Kidney epithelial cell (primary cell): ENCODE results near the gene CTIF. TPM values are rescaled to one million over a fixed set of nuclear protein-coding genes. Genes with fewer than 3 reads are reported as not detected.

Experiments
- DNase-seq: peaks from one replicate; pipeline ENCODE4 v3.0.0-alpha.2; 2010; ENCODE audit warnings: low read depth
- H3K27me3 ChIP-seq: 2 replicates; pipeline ENCODE4 v1.6.0; 2011; ENCODE audit warnings: low read length; ENCODE audit not compliant: control insufficient read depth, insufficient read depth
- H3K36me3 ChIP-seq: 2 replicates; pipeline ENCODE4 v1.5.1; 2011; ENCODE audit warnings: low read length; ENCODE audit not compliant: control insufficient read depth, insufficient read depth
- H3K4me3 ChIP-seq: 2 replicates; pipeline ENCODE4 v1.5.1; 2011; ENCODE audit warnings: low read depth, mild to moderate bottlenecking, control low read depth, low read length
- CTCF ChIP-seq: IDR thresholded peaks from 2 replicates; pipeline ENCODE4 v1.5.1; 2011; ENCODE audit warnings: mild to moderate bottlenecking, moderate library complexity, low read length, control low read depth, inconsistent platforms; ENCODE audit not compliant: insufficient read depth, poor library complexity, severe bottlenecking
- total RNA-seq: library from RNA; depleted of rRNA; stranded (reverse); fragments of >200 nt; gene quantifications from 2 replicates; pipeline ENCODE4 v1.2.3, GENCODE V29; 2015

CTIF gene
- total RNA-seq, 1 donor from 2014 or later, result 24.3 TPM

DNA sequence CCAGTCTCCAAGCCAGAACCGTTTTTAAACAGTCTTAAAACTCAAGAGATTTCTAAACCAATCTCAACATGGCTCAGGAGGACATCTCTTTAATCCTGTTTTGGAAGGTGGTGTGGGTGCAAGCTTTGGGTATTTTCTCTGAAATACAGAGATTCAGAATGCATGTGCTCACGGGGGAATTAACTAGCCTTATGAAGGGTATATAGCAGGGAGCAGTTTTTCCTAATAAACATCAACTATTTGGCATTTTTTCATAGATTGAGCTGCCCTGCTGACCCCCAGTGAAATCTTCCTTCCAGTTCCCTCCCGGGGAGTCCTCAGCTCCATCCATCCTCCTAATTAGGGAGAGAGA lies 289.3 kb downstream of the CTIF start:
- H3K27me3 ChIP-seq, result no peaks in the 10 kb centered on the region
- no peaks in the 10 kb centered on the region for H3K36me3 ChIP-seq
- no peak for TF ChIP-seq CTCF
- H3K4me3 ChIP-seq, result no peak overlapping the region
- DNase-seq, result no peak

GRCh38 chr18:48828691-48829442 lies 290.0 kb downstream of the CTIF start:
- H3K4me3 ChIP-seq, result no peak overlapping the region
- no peaks in the 10 kb centered on the region for H3K36me3 ChIP-seq
- no peaks in the 10 kb centered on the region for H3K27me3 ChIP-seq
- no peak for DNase-seq
- TF ChIP-seq CTCF, result peak; percentile 13

GRCh38 chr18:48829443-48830149 lies 290.8 kb downstream of the CTIF start:
- Histone ChIP-seq H3K4me3 (no peak overlapping the region), H3K27me3 (no peaks in the 10 kb centered on the region), H3K36me3 (no peaks in the 10 kb centered on the region)
- TF ChIP-seq CTCF, result no peak
- no peak for DNase-seq

DNA sequence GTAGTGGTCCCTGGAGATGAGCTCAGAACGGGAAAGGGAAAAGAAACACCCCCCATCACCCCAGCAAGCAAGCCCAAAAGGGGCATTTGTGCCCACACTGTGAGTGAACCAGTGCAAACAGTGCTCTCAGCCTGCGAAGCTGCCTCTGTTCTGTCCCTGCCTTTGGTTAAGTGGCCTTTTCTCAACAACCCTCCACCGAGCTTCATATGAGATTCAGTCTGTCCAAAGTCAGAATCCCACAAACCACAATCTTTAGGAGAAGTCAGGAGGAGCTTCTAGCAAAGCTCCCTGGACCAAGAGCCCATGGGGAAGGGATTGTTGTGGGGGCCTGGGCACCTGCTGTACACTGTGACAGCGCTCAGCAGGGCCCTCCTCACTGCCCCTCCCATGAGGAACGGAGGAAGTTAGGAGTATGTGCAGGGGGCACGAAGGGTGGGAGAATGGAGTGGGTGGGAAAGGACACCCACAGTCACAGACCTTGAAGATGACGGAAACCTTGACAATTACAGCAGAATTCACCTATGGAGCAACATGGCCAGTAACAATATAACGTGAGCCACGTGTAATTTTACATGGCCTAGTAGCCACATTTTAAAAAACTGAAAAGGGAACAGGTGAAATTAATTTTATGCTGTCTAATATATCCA lies 292.4 kb downstream of the CTIF start:
- Histone ChIP-seq H3K4me3 (no peak overlapping the region), H3K36me3 (no peaks in the 10 kb centered on the region), H3K27me3 (no peaks in the 10 kb centered on the region)
- no peak for TF ChIP-seq CTCF
- DNase-seq, result no peak

GRCh38 chr18:48831802-48832201 lies 293.0 kb downstream of the CTIF start:
- TF ChIP-seq CTCF, result no peak
- no peaks in the 10 kb centered on the region for H3K27me3 ChIP-seq

More at GRCh38 chr18:48831802-48832201, 293.0 kb downstream of the CTIF start:
- Histone ChIP-seq H3K36me3 (no peaks in the 10 kb centered on the region), H3K4me3 (no peak overlapping the region)
- no peak for DNase-seq
